Panc1 (cell line): ENCODE data around the gene GPX7. TPM values are rescaled to one million over a fixed set of nuclear protein-coding genes. Genes with fewer than 3 reads are reported as not detected.

Source experiments
- ATAC-seq: fragments of 200-7000 bp; cut with Tn5 transposase; 2 replicates; pipeline ENCODE4 v1.9.1; 2020; ENCODE audit warnings: mild to moderate bottlenecking, moderate library complexity
- BruUV-seq: library from RNA; stranded (reverse); fragments of 400-500 nt; replicated peaks from 2 replicates; lab custom pipeline; 2021; lab: Mats Ljungman, UMichigan
- CTCF ChIA-PET: fragments of 300-600 bp; sonication (Branson Sonifier 250); formaldehyde crosslinking; loops from one replicate; lab custom pipeline; 2022; ENCODE audit warnings: antibody characterized with exemption; lab: Charles Lee
- POLR2A ChIA-PET: fragments of 300-600 bp; sonication (Branson Sonifier 250); formaldehyde crosslinking; loops from one replicate; lab custom pipeline; 2022; ENCODE audit warnings: antibody characterized with exemption; lab: Charles Lee
- DNase-seq: peaks from one replicate; pipeline ENCODE4 v3.0.0-alpha.2; 2010; ENCODE audit warnings: low read depth, low spot score
- H3K27ac ChIP-seq: 2 replicates; pipeline ENCODE4 v1.5.1; 2011; ENCODE audit warnings: mild to moderate bottlenecking, low read length, inconsistent platforms
- H3K27me3 ChIP-seq: fragments of 200-500 bp; sonication (Bioruptor generic); 2 replicates; pipeline ENCODE4 v1.6.0; 2014; ENCODE audit warnings: low read length, inconsistent platforms; ENCODE audit not compliant: control insufficient read depth, insufficient read depth
- H3K36me3 ChIP-seq: fragments of 200-500 bp; sonication (Bioruptor generic); 2 replicates; pipeline ENCODE4 v1.5.1; 2014; ENCODE audit warnings: inconsistent platforms, mild to moderate bottlenecking, low read length, moderate library complexity; ENCODE audit not compliant: control insufficient read depth, insufficient read depth
- H3K4me1 ChIP-seq: 2 replicates; pipeline ENCODE4 v1.5.1; 2011; ENCODE audit warnings: inconsistent platforms, mild to moderate bottlenecking, low read length, moderate library complexity; ENCODE audit not compliant: control insufficient read depth, insufficient read depth
- H3K4me3 ChIP-seq, 2 experiments: 2 replicates each; pipeline ENCODE4 v1.5.1; 2011 to 2012; ENCODE audit warnings: low read depth in 2 of 2, low read length in 2 of 2, mild to moderate bottlenecking in 2 of 2, inconsistent platforms in 1 of 2, moderate library complexity in 1 of 2
- H3K9me3 ChIP-seq: fragments of 200-500 bp; sonication (Bioruptor generic); 2 replicates; pipeline ENCODE4 v1.5.1; 2014; ENCODE audit warnings: low read depth, mild to moderate bottlenecking, inconsistent platforms, low read length, moderate library complexity; ENCODE audit not compliant: control insufficient read depth, insufficient read depth
- CTCF ChIP-seq: fragments of 450-650 bp; IDR thresholded peaks from 2 replicates; pipeline ENCODE4 v1.5.1; 2017; ENCODE audit warnings: mild to moderate bottlenecking
- POLR2AphosphoS5 ChIP-seq: IDR thresholded peaks from 2 replicates; pipeline ENCODE4 v1.6.1; 2012; ENCODE audit warnings: mild to moderate bottlenecking, low read depth, low read length, moderate library complexity
- SIN3A ChIP-seq: IDR thresholded peaks from 2 replicates; pipeline ENCODE4 v1.6.1; 2012; ENCODE audit warnings: low read depth, mild to moderate bottlenecking, low read length, moderate library complexity, borderline replicate concordance; ENCODE audit not compliant: insufficient read depth
- TCF7L2 ChIP-seq: IDR thresholded peaks from 2 replicates; pipeline ENCODE4 v1.6.1; 2011; ENCODE audit warnings: mild to moderate bottlenecking, low read depth, low read length, inconsistent platforms
- in situ Hi-C: cut with HindIII; loops from 2 replicates; pipeline ENCODE4 v1.10.0; 2016; ENCODE audit warnings: low sequenced_read_pairs, low pct_unique_long_range_greater_than_20kb
- intact Hi-C: fragments of 100-400 bp; cut with micrococcal nuclease; formaldehyde crosslinking; loops from one replicate; pipeline ENCODE4 v1.10.0; 2022; ENCODE audit not compliant: unreplicated experiment
- total RNA-seq: library from RNA; stranded (reverse); gene quantifications from one replicate; pipeline ENCODE4 v1.2.1, GENCODE V29; 2021; ENCODE audit not compliant: unreplicated experiment
- TF ChIP-seq, protein P1 (sequence below), 2 experiments: IDR thresholded peaks; 2 replicates each; pipeline ENCODE4 v1.6.1; 2011 to 2012; ENCODE audit warnings: low read depth in 2 of 2, control low read depth in 1 of 2, low read length in 1 of 2, mild to moderate bottlenecking in 1 of 2, moderate library complexity in 1 of 2; ENCODE audit not compliant: insufficient read depth in 1 of 2

The GPX7 gene
- total RNA-seq, 1 experiment from 2014 or later = 11.2 TPM

DNA sequence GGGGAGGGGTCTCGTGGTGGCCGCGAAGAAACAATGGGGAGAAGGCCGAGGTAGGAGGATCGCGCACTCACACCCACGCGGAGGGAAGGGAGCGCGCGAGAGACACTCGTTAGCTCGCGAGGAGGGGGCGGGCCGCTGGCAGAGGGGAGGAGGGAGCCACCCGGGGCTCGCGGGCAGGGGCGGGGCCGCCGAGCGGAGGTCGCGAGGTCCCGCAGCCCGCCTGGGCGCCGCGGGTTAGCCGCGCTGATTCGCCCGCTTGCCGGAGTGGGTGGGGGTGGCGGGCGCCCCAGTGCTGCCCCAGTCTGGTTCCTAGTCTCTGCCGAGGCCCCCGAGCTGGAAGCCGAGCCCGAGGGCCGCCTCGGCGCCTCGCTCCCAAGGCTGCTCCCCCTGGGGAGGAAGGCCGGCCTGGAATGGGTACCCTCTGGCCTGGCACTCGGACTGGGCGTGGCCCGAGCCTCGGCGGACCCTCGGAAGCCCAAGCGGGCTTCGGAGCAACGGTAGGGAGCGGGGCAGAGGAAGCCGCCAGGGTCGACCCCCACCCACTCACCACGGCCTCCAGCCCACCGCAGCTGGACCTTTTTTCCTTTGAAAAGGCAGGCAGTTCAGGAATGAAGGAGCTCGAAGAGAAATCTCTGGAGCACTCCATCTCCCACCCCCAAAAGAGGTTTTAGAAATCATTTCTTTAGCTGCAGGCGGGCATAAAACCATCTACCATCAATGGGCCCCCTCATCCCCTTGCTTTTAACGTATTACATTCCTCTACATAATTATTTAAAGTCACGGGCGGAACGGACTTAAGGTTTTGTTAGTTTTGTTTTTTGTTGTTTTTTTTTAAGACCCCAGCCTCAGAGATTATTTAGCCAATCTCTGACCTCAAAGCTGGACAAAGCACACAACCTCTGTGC, 48.6 kb upstream of the GPX7 start:
- ATAC-seq = peak; percentile 92
- H3K36me3 ChIP-seq = peaks cover 2% of the 10 kb centered on the region; the same call in 1 of the 2 replicates
- H3K9me3 ChIP-seq = no peaks in the 10 kb centered on the region
- CTCF ChIA-PET = interaction anchor here (0.6 to 1.1 kb wide), 6 partner anchors 51 to 301 kb away, joined by 3 to 12 read pairs (median 6); no protein-coding TSS in a partner anchor
- no peak for DNase-seq
- H3K27ac ChIP-seq = peak overlapping the region; percentile 93
- peak; percentile 70; the same call in 1 of the 2 replicates for TF ChIP-seq SIN3A
- TF ChIP-seq CTCF = no peak
- no peak for TF ChIP-seq TCF7L2
- TF ChIP-seq, protein P1, sequence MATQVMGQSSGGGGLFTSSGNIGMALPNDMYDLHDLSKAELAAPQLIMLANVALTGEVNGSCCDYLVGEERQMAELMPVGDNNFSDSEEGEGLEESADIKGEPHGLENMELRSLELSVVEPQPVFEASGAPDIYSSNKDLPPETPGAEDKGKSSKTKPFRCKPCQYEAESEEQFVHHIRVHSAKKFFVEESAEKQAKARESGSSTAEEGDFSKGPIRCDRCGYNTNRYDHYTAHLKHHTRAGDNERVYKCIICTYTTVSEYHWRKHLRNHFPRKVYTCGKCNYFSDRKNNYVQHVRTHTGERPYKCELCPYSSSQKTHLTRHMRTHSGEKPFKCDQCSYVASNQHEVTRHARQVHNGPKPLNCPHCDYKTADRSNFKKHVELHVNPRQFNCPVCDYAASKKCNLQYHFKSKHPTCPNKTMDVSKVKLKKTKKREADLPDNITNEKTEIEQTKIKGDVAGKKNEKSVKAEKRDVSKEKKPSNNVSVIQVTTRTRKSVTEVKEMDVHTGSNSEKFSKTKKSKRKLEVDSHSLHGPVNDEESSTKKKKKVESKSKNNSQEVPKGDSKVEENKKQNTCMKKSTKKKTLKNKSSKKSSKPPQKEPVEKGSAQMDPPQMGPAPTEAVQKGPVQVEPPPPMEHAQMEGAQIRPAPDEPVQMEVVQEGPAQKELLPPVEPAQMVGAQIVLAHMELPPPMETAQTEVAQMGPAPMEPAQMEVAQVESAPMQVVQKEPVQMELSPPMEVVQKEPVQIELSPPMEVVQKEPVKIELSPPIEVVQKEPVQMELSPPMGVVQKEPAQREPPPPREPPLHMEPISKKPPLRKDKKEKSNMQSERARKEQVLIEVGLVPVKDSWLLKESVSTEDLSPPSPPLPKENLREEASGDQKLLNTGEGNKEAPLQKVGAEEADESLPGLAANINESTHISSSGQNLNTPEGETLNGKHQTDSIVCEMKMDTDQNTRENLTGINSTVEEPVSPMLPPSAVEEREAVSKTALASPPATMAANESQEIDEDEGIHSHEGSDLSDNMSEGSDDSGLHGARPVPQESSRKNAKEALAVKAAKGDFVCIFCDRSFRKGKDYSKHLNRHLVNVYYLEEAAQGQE (IDR thresholded peaks at IDR 0.05; ENCODE audit: insufficient read depth in 1 of 2, low read depth in 2 of 2, low read length in 1 of 2) = no peak
- peak; percentile 81 for TF ChIP-seq POLR2AphosphoS5
- H3K27me3 ChIP-seq = no peaks in the 10 kb centered on the region
- POLR2A ChIA-PET = interaction anchor here (0.6 to 1.0 kb wide), 10 partner anchors 14 to 651 kb away, joined by 3 to 12 read pairs (median 4); no protein-coding TSS in a partner anchor
- intact Hi-C loops = no loop called here
- H3K4me1 ChIP-seq = peaks cover 26% of the 10 kb centered on the region
- no TSS peak for BruUV-seq
- in situ Hi-C loops = no loop called here
- H3K4me3 ChIP-seq = peak overlapping the region; percentile 81 to 96

- ChIA-PET CTCF (no interaction called here), POLR2A (no interaction called here)
- Histone ChIP-seq H3K36me3 (peaks cover 2% of the 10 kb centered on the region; the same call in 1 of the 2 replicates), H3K27me3 (no peaks in the 10 kb centered on the region), H3K27ac (peak overlapping the region; percentile 93), H3K9me3 (no peaks in the 10 kb centered on the region), H3K4me1 (peaks cover 21% of the 10 kb centered on the region), H3K4me3 (peak overlapping the region; percentile 81 to 96)
- no peak for TF ChIP-seq SIN3A
- TF ChIP-seq CTCF = no peak
- no peak for TF ChIP-seq POLR2AphosphoS5
- no peak for TF ChIP-seq TCF7L2
- TF ChIP-seq, protein P1 (IDR thresholded peaks at IDR 0.05; ENCODE audit: insufficient read depth in 1 of 2, low read depth in 2 of 2, low read length in 1 of 2) = no peak
- no peak for DNase-seq
- intact Hi-C loops (no loop called here), in situ Hi-C loops (no loop called here)
- no peak for ATAC-seq
- BruUV-seq = TSS peak; percentile 91
These were observed 47.9 kb upstream of the GPX7 start for GRCh38 chr1:52554267-52554640.
